HEK293 (cell line): ENCODE measurements around the gene CSPG4.
A peak's percentile ranks its signal among the peaks of the same experiment; 100 is the strongest.

Source experiments
- CTCF ChIA-PET: fragments of 350-600 bp; formaldehyde crosslinking; extraction: SDS; loops from one replicate; lab custom pipeline; 2021; ENCODE audit warnings: antibody characterized with exemption; lab: Yijun Ruan, JAX
- POLR2A ChIA-PET: fragments of 300-600 bp; formaldehyde crosslinking; extraction: SDS; loops from one replicate; lab custom pipeline; 2020; ENCODE audit warnings: antibody characterized with exemption, inconsistent platforms; lab: Yijun Ruan, JAX
- H3K27ac ChIP-seq: fragments of 200-500 bp; sonication (Bioruptor generic); 2 replicates; pipeline ENCODE4 v1.5.1; 2014; ENCODE audit warnings: low read depth, low read length, control low read depth, inconsistent platforms; ENCODE audit errors: extremely low read depth
- H3K36me3 ChIP-seq, 2 experiments: fragments of 200-500 bp in 1 of 2; sonication (Bioruptor generic) in 1 of 2; 1 replicate in 1 of 2; 2 replicates in 1 of 2; pipeline ENCODE4 v1.5.1; 2014 to 2017; ENCODE audit warnings: inconsistent platforms in 2 of 2, low read length in 2 of 2; ENCODE audit not compliant: control insufficient read depth in 2 of 2, insufficient read depth in 1 of 2
- H3K4me1 ChIP-seq: fragments of 200-500 bp; sonication (Bioruptor generic); 2 replicates; pipeline ENCODE4 v1.5.1; 2014; ENCODE audit warnings: mild to moderate bottlenecking, low read length, inconsistent platforms; ENCODE audit not compliant: control insufficient read depth, insufficient read depth
- H3K4me3 ChIP-seq: 2 replicates; pipeline ENCODE4 v1.5.1; 2011; ENCODE audit warnings: low read depth, mild to moderate bottlenecking, control low read depth, low read length, moderate library complexity
- H3K9me3 ChIP-seq: fragments of 200-500 bp; sonication (Bioruptor generic); 2 replicates; pipeline ENCODE4 v1.5.1; 2014; ENCODE audit warnings: low read depth, low read length, inconsistent platforms; ENCODE audit not compliant: control insufficient read depth, insufficient read depth
- HOXC10 ChIP-seq: sonication (generic); formaldehyde crosslinking; IDR thresholded peaks from 2 replicates; pipeline ENCODE4 v1.8.1; 2023; ENCODE audit warnings: mild to moderate bottlenecking, missing genetic modification reagents
- TCF7L2 ChIP-seq: IDR thresholded peaks from 2 replicates; pipeline ENCODE4 v1.6.1; 2011; ENCODE audit warnings: low read depth, mild to moderate bottlenecking, inconsistent platforms, low read length, moderate library complexity, borderline replicate concordance
- WT1 ChIP-seq: fragments of 450-650 bp; formaldehyde crosslinking; IDR thresholded peaks from 2 replicates; pipeline ENCODE4 v1.5.1; 2016; ENCODE audit warnings: missing biosample characterization, missing genetic modification characterization
- YY1 ChIP-seq: fragments of 450-650 bp; formaldehyde crosslinking; IDR thresholded peaks from 2 replicates; pipeline ENCODE4 v1.5.1; 2018; ENCODE audit warnings: missing biosample characterization, missing genetic modification characterization
- ZIC2 ChIP-seq: fragments of 450-650 bp; formaldehyde crosslinking; IDR thresholded peaks from 2 replicates; pipeline ENCODE4 v1.5.1; 2016; ENCODE audit warnings: missing biosample characterization, missing genetic modification characterization
- ZNF138 ChIP-seq: fragments of 450-650 bp; formaldehyde crosslinking; IDR thresholded peaks from 2 replicates; pipeline ENCODE4 v1.5.1; 2016; ENCODE audit warnings: missing biosample characterization, missing genetic modification characterization, borderline replicate concordance
- ZNF311 ChIP-seq: fragments of 450-650 bp; formaldehyde crosslinking; IDR thresholded peaks from 2 replicates; pipeline ENCODE4 v1.5.1; 2017; ENCODE audit warnings: missing biosample characterization, missing genetic modification characterization, borderline replicate concordance
- ZNF354C ChIP-seq: fragments of 450-650 bp; formaldehyde crosslinking; IDR thresholded peaks from 2 replicates; pipeline ENCODE4 v1.5.1; 2016; ENCODE audit warnings: missing biosample characterization, missing genetic modification characterization, low read depth, borderline replicate concordance
- ZNF600 ChIP-seq: fragments of 450-650 bp; formaldehyde crosslinking; IDR thresholded peaks from 2 replicates; pipeline ENCODE4 v1.5.1; 2016; ENCODE audit warnings: missing biosample characterization, missing genetic modification characterization
- ZNF664 ChIP-seq: fragments of 450-650 bp; formaldehyde crosslinking; IDR thresholded peaks from 2 replicates; pipeline ENCODE4 v1.5.1; 2016; ENCODE audit warnings: missing biosample characterization, missing genetic modification characterization
- ZNF747 ChIP-seq: fragments of 450-650 bp; formaldehyde crosslinking; IDR thresholded peaks from 2 replicates; pipeline ENCODE4 v1.5.1; 2016; ENCODE audit warnings: missing biosample characterization, missing genetic modification characterization
- ZNF785 ChIP-seq: fragments of 450-650 bp; formaldehyde crosslinking; IDR thresholded peaks from 2 replicates; pipeline ENCODE4 v1.5.1; 2016; ENCODE audit warnings: missing biosample characterization, missing genetic modification characterization
- TF ChIP-seq, protein P1 (sequence below): fragments of 450-650 bp; formaldehyde crosslinking; IDR thresholded peaks from 2 replicates; pipeline ENCODE4 v1.5.1; 2016; ENCODE audit warnings: missing biosample characterization, missing genetic modification characterization, borderline replicate concordance
- TF ChIP-seq, protein P2 (sequence below): fragments of 450-650 bp; IDR thresholded peaks from 2 replicates; pipeline ENCODE4 v1.5.1; 2018; ENCODE audit warnings: missing biosample characterization, mild to moderate bottlenecking, missing genetic modification characterization

CSPG4 gene

DNA sequence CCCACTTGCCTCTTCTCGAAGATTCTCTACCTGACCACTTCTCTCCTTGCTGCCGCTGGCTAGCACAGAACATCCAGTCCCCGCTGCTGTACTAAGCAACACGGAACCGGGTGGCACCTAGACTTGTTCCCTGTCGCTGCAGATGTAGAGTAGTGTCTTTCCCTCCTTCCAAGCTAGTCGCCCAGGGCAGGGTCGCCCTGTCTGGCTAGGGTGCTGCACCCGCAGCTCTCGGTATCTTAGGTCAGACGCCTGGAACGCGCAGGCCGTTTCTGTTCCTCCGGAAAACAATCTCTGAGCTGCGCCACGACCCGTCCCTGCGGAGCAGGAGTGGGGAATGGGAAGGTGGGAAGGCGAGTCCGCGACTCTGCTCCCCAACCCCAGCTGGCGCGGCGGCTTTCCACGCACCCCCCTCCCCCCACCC is 65.7 kb downstream of the CSPG4 start:
- peaks cover 0 to 10% of the 10 kb centered on the region in 2 experiments; a peak in 1 of 3 replicates for H3K36me3 ChIP-seq
- ChIA-PET POLR2A (interaction anchor here (1.2 to 2.6 kb wide), 12 partner anchors 8 to 279 kb away, joined by 4 to 24 read pairs (median 10); partner anchors contain the start of genes MAN2C1, PTPN9, SIN3A and SNUPN), CTCF (interaction anchor here (0.5 to 2.9 kb wide), 17 partner anchors 10 to 624 kb away, joined by 3 to 22 read pairs (median 4); partner anchors contain the start of genes MAN2C1, PPCDC and SNUPN)
- no peaks in the 10 kb centered on the region for H3K9me3 ChIP-seq
- H3K27ac ChIP-seq = peak overlapping the region; percentile 74; the same call in 1 of the 2 replicates
- peak; percentile 31; the same call in 1 of the 2 replicates for TF ChIP-seq ZNF600
- TF ChIP-seq HOXC10 (CRISPR knock-in tag) = 0 out of 2 replicates have a peak, but pooled peaks have one; percentile 3
- TF ChIP-seq ZNF311 (tag by site-specific recombination) = no peak
- H3K4me3 ChIP-seq = peak overlapping the region; percentile 73
- no peaks in the 10 kb centered on the region for H3K4me1 ChIP-seq

DNA sequence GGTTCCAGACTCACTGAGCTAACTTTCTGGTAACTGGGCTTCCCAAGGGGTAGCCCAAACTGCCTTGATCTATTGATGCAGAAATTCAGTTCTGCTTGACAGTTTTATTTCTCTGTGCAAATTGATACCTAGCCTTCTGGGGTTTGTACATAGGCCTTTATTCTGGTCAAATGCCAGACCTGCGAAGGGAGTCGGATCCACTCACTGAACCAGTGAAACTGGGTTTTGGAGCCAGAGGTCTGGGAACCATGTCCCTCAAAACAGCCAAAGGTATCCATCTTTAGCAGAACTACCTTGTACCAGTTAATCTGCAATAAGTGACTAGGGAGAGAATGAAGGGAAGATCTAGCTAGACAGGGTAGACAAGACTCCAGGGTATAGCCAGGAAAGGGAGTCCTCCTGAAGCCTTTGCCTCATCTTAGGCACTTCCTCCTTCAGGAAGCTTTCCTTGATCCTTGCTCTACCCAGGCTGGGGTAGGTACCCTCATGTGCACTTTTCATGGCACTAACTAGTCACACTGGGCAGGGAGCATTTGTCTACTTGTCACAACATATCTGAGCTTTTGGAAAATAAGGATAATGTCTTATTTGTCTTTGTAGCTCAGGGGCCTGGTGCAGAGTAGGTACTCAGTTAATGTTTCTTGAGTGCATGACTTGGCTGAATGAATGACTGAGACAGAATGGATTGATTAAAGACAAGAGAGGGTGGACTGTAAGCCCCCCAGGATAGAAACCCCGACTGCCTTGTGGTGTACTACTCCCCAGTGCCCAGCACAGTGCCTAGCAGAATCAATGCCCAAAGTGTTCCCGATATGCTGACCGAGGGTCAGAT is 66.3 kb downstream of the CSPG4 start:
- Histone ChIP-seq H3K4me1 (no peaks in the 10 kb centered on the region), H3K9me3 (no peaks in the 10 kb centered on the region), H3K27ac (no peak overlapping the region), H3K36me3 (peaks cover 0 to 10% of the 10 kb centered on the region in 2 experiments; a peak in 1 of 3 replicates), H3K4me3 (peak overlapping the region; percentile 73)
- ChIA-PET POLR2A (interaction anchor here (1.2 to 2.6 kb wide), 11 partner anchors 8 to 278 kb away, joined by 4 to 24 read pairs (median 10); partner anchors contain the start of genes MAN2C1, PTPN9, SIN3A and SNUPN), CTCF (interaction anchor here (0.5 to 2.9 kb wide), 9 partner anchors 32 to 623 kb away, joined by 3 to 22 read pairs (median 3); partner anchors contain the start of genes MAN2C1 and PPCDC)
- no peak for TF ChIP-seq ZNF747 (tag by site-specific recombination)
- TF ChIP-seq ZNF664 = 0 out of 2 replicates have a peak, but pooled peaks have one; percentile 57
- TF ChIP-seq ZNF354C = no peak
- no peak for TF ChIP-seq ZNF785
- TF ChIP-seq YY1 (tag by site-specific recombination) = no peak
- no peak for TF ChIP-seq TCF7L2
- no peak for TF ChIP-seq ZNF138 (tag by site-specific recombination)
- TF ChIP-seq WT1 (tag by site-specific recombination) = no peak

DNA sequence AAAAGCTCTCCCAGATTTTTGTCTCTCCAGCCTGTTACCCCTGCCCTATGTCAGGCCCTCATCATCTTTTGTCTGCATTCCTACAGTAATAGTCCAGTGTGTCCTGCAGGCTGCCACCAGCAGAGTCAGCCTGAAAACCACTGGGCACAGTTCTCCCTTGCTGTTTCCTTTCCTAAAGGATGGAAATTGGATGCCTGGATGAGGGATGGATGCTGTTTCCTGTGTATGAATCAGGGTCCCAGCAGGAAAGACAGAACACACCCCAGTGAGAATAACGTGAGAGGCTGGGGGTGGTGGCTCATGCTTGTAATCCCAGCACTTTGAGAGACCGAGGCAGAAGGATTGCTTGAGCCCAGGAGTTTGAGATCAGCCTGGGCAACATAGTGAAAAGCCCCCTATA is 68.3 kb downstream of the CSPG4 start:
- TF ChIP-seq, protein P1, sequence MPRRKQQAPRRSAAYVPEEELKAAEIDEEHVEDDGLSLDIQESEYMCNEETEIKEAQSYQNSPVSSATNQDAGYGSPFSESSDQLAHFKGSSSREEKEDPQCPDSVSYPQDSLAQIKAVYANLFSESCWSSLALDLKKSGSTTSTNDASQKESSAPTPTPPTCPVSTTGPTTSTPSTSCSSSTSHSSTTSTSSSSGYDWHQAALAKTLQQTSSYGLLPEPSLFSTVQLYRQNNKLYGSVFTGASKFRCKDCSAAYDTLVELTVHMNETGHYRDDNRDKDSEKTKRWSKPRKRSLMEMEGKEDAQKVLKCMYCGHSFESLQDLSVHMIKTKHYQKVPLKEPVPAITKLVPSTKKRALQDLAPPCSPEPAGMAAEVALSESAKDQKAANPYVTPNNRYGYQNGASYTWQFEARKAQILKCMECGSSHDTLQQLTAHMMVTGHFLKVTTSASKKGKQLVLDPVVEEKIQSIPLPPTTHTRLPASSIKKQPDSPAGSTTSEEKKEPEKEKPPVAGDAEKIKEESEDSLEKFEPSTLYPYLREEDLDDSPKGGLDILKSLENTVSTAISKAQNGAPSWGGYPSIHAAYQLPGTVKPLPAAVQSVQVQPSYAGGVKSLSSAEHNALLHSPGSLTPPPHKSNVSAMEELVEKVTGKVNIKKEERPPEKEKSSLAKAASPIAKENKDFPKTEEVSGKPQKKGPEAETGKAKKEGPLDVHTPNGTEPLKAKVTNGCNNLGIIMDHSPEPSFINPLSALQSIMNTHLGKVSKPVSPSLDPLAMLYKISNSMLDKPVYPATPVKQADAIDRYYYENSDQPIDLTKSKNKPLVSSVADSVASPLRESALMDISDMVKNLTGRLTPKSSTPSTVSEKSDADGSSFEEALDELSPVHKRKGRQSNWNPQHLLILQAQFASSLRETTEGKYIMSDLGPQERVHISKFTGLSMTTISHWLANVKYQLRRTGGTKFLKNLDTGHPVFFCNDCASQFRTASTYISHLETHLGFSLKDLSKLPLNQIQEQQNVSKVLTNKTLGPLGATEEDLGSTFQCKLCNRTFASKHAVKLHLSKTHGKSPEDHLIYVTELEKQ = no peak
- TF ChIP-seq, protein P2, sequence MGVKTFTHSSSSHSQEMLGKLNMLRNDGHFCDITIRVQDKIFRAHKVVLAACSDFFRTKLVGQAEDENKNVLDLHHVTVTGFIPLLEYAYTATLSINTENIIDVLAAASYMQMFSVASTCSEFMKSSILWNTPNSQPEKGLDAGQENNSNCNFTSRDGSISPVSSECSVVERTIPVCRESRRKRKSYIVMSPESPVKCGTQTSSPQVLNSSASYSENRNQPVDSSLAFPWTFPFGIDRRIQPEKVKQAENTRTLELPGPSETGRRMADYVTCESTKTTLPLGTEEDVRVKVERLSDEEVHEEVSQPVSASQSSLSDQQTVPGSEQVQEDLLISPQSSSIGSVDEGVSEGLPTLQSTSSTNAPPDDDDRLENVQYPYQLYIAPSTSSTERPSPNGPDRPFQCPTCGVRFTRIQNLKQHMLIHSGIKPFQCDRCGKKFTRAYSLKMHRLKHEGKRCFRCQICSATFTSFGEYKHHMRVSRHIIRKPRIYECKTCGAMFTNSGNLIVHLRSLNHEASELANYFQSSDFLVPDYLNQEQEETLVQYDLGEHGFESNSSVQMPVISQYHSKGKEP (tag by site-specific recombination) = no peak
- 0 out of 2 replicates have a peak, but pooled peaks have one; percentile 43 for TF ChIP-seq ZIC2 (tag by site-specific recombination)
- H3K27ac ChIP-seq = no peak overlapping the region
- POLR2A ChIA-PET = interaction anchor here (0.7 to 1.2 kb wide), 2 partner anchors 17 to 192 kb away, joined by 4 to 9 read pairs; no protein-coding TSS in a partner anchor
- CTCF ChIA-PET = interaction anchor here (1.1 to 1.2 kb wide), 2 partner anchors 158 to 277 kb away, joined by 3 read pairs; no protein-coding TSS in a partner anchor
- peaks cover 0 to 2% of the 10 kb centered on the region in 2 experiments; a peak in 1 of 3 replicates for H3K36me3 ChIP-seq
- H3K9me3 ChIP-seq = no peaks in the 10 kb centered on the region
- no peak overlapping the region for H3K4me3 ChIP-seq
- no peaks in the 10 kb centered on the region for H3K4me1 ChIP-seq
